SJCRH30 (cell line): Measurements from ENCODE around the gene GRAMD1B. TPM values are rescaled to one million over a fixed set of nuclear protein-coding genes. Genes with fewer than 3 reads are reported as not detected.
"Not testable (repeated sequence)": the region's sequence is repeated elsewhere in the genome, so short reads cannot be mapped to it uniquely, and the experiment has no call there.

ENCODE experiments used
- DNase-seq, 2 experiments: peaks; one replicate each; pipeline ENCODE4 v3.0.0-alpha.2; 2015 to 2020
- H3K27ac ChIP-seq: fragments of 250-450 bp; sonication (Bioruptor Pico); 2 replicates; pipeline ENCODE4 v1.5.1; 2020; ENCODE audit warnings: mild to moderate bottlenecking, moderate library complexity
- H3K27me3 ChIP-seq: fragments of 250-450 bp; sonication (Bioruptor Pico); 2 replicates; pipeline ENCODE4 v1.5.1; 2020; ENCODE audit warnings: mild to moderate bottlenecking, moderate library complexity
- H3K36me3 ChIP-seq: fragments of 250-450 bp; sonication (Bioruptor Pico); 2 replicates; pipeline ENCODE4 v1.5.1; 2020; ENCODE audit warnings: mild to moderate bottlenecking, moderate library complexity
- H3K4me1 ChIP-seq: fragments of 250-450 bp; sonication (Bioruptor Pico); 2 replicates; pipeline ENCODE4 v1.5.1; 2020; ENCODE audit warnings: mild to moderate bottlenecking, moderate library complexity
- H3K4me3 ChIP-seq: fragments of 250-450 bp; sonication (Bioruptor Pico); 2 replicates; pipeline ENCODE4 v1.5.1; 2020; ENCODE audit warnings: mild to moderate bottlenecking, moderate library complexity
- H3K9me3 ChIP-seq: fragments of 250-450 bp; sonication (Bioruptor Pico); replicated peaks from 2 replicates; pipeline ENCODE4 v1.5.1; 2020; ENCODE audit warnings: mild to moderate bottlenecking, moderate library complexity
- total RNA-seq: library from RNA; depleted of rRNA; stranded (reverse); fragments of >200 nt; shearing (Covaris generic); gene quantifications from 2 replicates; pipeline ENCODE4 v1.2.3, GENCODE V29; 2014

The GRAMD1B gene
- total RNA-seq, 1 experiment from 2014 or later: 22.9 TPM

DNA sequence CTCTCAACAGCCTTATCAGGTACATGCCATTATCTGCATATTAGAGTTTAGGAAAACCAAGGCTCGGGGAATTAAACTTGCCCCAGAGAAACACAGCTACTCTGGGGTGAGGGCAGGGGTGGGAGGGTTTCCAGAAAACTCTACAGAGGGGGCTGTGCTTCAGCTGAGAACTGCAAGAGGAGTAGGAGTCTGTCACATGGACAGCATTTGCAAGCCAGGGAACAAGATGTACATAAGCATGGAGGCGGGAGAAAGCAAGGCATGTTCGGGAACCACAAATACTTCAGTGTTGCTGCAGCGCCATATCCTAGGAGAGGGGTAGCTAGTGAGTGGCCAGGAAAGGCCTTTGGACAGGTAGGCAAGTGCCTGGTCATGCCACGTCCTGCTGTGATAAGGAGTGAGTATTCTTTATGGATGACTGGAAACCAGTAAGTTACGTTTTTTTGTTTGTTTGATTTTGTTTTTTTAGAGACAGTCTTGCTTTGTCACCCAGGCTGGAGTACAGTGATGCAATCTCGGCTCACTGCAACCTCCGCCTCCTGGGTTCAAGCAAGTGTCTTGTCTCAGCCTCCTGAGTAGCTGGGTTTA is 57.2 kb downstream of the GRAMD1B start:
- Histone ChIP-seq H3K4me1 (no peaks in the 10 kb centered on the region), H3K9me3 (no peaks in the 10 kb centered on the region), H3K36me3 (no peaks in the 10 kb centered on the region), H3K27ac (no peak overlapping the region), H3K4me3 (no peak overlapping the region), H3K27me3 (no peaks in the 10 kb centered on the region)
- DNase-seq: no peak

DNA sequence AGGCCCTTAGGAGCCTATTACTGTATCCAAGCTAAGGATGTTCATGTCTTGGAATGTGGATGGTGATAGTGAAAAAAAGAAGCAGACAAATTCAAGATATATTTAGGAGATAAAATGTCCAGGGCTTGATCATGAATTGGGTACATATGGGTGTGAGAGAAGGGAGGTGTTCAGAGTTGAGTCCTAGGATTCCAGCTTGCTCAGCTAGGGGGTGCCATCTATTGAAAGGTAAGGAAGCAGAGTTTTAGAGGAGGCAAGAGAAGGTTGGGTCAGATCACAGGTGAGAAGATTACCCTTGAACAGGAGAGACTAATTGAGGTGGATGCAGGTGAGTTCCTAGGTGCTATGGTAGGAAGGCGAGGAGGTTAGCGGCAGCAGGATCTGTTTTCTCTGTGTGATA is 60.5 kb downstream of the GRAMD1B start:
- peaks cover 6% of the 10 kb centered on the region; the same call in 1 of the 2 replicates for H3K4me1 ChIP-seq

DNA sequence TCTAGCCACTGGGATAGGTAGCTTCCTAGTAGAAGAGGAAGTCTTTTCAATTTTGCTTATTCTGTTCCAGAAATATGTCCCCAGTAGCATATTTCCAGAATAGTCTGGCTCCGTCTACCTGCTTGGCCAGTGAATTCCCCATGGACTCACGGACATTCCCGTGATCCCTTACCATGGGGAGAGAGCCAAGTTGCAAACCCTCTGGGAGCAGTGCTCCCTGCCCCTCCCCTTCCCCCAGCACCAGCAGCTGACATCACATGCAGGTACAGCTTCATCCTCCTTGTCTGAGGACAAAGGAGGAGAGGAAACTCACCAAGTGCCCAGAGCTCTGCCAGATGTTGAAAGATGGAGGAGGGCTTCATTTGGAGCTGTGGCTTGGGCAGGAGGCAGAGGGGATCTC is 61.2 kb downstream of the GRAMD1B start:
- Histone ChIP-seq H3K9me3 (no peaks in the 10 kb centered on the region), H3K27ac (no peak overlapping the region), H3K4me1 (peaks cover 6% of the 10 kb centered on the region; the same call in 1 of the 2 replicates), H3K4me3 (no peak overlapping the region), H3K27me3 (no peaks in the 10 kb centered on the region), H3K36me3 (no peaks in the 10 kb centered on the region)
- no peak for DNase-seq

More for the DNA sequence above, 60.5 kb downstream of the GRAMD1B start:
- H3K27me3 ChIP-seq: no peaks in the 10 kb centered on the region
- no peak overlapping the region for H3K4me3 ChIP-seq
- no peak for DNase-seq
- H3K27ac ChIP-seq: no peak overlapping the region
- H3K36me3 ChIP-seq: no peaks in the 10 kb centered on the region
- no peaks in the 10 kb centered on the region for H3K9me3 ChIP-seq

DNA sequence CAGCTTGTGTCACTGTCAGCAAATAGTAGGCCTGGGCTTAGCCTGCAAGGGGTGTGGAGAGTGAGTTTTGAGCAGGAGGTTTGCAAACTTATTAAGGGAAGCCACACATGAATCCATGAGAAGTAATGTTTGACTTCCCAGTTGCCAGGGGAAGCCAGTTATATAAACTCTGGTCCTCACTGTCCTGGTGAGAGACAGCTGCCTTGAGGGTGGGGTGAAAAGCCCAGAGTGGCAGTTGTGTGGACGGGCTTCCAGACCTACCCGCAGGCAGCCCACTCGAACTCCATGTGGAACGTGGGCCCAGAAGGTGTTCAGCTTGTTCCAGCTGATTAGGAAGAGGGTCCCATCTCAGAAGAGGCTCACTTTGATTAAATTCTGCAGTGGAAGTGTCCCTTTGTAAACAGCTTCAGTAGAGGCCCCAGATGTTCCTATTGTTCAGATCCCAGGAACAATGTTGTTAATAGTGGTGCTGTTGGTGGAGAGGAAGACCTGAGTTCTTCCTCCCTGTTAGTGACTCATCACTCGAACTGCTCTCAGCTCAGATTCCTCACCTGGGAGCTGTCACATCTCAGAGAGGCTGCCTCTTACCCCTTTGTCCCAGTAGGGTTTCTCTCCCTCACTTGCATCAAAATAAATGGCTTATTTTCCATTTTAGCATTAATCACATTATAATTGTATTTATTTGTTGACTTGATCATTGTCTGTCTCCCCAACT is 63.4 kb downstream of the GRAMD1B start:
- DNase-seq: no peak
- Histone ChIP-seq H3K4me3 (no peak overlapping the region), H3K9me3 (no peaks in the 10 kb centered on the region), H3K4me1 (peaks cover 6% of the 10 kb centered on the region; the same call in 1 of the 2 replicates), H3K36me3 (no peaks in the 10 kb centered on the region), H3K27ac (no peak overlapping the region), H3K27me3 (no peaks in the 10 kb centered on the region)

DNA sequence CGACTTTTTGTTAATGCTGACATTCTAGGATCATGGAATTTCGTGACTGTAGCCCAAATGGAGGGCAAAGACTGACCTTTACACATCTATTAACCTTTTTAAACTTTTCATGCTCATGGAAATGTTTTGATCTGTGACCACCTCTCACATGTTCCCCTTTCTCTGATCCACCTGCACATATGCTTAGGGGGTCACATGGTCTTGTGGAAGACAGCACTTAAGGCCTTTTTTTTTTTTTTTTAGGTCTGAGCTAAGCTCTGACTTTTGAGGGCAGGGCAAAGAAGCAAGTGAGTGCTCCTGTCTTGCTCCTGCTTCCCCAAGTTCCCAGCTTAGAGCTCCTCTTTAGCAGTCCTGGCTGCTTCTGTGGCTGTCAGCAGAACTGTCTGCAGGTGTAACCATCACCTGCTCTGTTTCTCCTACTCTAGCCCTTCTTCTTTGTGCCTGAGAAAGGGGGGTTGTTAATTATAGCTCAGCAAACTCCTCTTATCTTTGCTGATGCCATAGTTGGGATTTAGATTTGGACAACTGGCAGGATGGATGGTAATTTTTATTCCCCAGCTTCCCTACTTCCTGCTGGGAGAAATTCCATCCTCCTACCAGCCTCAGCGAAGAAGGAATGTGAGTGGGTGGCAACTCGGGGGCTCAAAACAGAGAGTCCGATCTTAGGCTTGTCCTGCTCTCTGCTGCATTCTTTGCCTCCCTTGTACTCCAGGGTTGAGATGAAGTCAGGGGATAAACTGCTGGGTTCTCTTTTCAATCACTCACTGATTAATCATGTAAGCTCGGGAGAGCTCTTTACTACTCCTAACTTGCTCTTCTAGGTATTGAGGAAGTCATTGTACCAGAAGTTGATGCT is 64.4 kb downstream of the GRAMD1B start:
- peak; percentile 18 to 31 for DNase-seq
- Histone ChIP-seq H3K9me3 (no peaks in the 10 kb centered on the region), H3K4me3 (no peak overlapping the region), H3K36me3 (no peaks in the 10 kb centered on the region), H3K27ac (no peak overlapping the region), H3K4me1 (peaks cover 6% of the 10 kb centered on the region; the same call in 1 of the 2 replicates), H3K27me3 (no peaks in the 10 kb centered on the region)

DNA sequence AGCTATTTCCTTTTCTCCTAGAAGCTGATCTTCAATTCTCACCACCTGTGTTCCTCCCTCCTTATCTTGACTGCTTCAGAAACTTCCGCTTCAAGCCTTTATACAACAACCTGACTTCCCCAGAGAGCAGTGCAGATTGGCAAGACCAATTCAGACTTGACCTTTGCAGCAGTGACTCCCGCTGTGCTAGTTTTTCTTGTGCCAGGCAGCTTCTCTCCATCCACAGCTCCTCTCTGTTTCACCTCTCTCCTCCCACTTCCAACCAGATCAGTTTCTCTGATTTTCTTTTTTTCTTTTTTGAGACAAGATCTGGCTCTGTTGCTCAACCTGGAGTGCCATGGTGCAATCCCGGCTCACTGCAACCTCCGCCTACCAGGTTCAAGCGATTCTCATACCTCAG is 74.3 kb downstream of the GRAMD1B start:
- Histone ChIP-seq H3K27ac (no peak overlapping the region), H3K4me3 (no peak overlapping the region), H3K4me1 (peaks cover 3% of the 10 kb centered on the region), H3K9me3 (no peaks in the 10 kb centered on the region), H3K27me3 (no peaks in the 10 kb centered on the region), H3K36me3 (no peaks in the 10 kb centered on the region)
- no peak for DNase-seq

DNA sequence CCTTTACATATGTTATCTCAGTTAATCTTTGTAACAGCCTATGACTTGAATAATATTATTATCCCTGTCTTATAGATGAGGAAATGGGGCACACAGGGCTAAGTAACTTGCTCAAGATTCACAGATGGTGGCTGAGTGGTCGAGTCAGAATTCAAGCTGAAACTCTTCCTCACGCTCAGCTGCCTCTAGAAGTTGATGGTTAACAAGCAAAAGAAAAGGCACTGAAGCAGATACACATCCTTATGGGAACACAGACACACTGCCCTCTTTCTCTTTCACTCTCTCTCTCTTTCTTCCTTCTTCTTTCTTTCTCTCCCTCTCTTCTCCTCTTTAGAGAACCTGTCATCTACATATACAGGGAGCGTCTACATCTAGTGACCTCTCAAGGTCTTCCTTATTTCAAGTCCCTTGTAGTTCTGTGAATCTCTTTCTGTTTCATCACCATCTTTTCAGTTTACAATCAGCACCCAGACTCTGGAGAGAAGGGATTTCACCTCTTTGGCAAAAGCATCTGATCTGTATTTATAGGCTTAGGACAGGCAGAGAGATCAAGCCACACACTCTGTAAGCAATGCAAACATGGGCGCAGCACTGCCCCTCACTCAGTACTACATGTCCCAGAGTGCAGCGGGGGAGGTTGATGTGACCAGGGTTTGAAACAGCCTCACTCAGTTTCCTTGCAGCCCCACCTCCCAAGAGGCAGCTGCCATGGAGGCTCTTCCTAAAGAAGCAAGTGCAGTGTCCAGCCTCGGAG is 75.7 kb downstream of the GRAMD1B start:
- Histone ChIP-seq H3K4me3 (no peak overlapping the region), H3K27me3 (no peaks in the 10 kb centered on the region), H3K4me1 (peaks cover 3% of the 10 kb centered on the region), H3K36me3 (no peaks in the 10 kb centered on the region), H3K27ac (no peak overlapping the region), H3K9me3 (no peaks in the 10 kb centered on the region)
- peak; percentile 18 to 34 for DNase-seq

DNA sequence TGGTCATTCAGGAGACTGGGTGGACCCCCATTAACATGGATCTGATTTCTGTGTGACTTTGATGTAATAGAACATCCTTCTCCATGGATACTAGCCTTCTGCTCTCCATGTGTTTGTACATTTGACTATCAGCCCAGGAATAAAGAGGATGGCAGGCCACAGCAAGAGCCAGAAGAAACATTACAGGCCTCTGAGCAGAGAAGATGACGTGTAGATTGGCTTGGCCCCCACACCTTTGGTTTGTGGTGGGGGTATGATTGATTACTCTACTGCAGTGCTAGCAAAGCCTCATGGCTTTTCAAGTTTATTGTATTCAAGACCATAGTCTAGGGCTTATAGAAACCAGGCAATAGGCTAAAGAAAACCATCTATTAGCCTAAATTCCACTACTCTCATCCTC is 77.0 kb downstream of the GRAMD1B start:
- Histone ChIP-seq H3K27ac (no peak overlapping the region), H3K36me3 (no peaks in the 10 kb centered on the region), H3K4me3 (no peak overlapping the region), H3K9me3 (no peaks in the 10 kb centered on the region), H3K27me3 (no peaks in the 10 kb centered on the region), H3K4me1 (peaks cover 3% of the 10 kb centered on the region)
- DNase-seq: no peak

DNA sequence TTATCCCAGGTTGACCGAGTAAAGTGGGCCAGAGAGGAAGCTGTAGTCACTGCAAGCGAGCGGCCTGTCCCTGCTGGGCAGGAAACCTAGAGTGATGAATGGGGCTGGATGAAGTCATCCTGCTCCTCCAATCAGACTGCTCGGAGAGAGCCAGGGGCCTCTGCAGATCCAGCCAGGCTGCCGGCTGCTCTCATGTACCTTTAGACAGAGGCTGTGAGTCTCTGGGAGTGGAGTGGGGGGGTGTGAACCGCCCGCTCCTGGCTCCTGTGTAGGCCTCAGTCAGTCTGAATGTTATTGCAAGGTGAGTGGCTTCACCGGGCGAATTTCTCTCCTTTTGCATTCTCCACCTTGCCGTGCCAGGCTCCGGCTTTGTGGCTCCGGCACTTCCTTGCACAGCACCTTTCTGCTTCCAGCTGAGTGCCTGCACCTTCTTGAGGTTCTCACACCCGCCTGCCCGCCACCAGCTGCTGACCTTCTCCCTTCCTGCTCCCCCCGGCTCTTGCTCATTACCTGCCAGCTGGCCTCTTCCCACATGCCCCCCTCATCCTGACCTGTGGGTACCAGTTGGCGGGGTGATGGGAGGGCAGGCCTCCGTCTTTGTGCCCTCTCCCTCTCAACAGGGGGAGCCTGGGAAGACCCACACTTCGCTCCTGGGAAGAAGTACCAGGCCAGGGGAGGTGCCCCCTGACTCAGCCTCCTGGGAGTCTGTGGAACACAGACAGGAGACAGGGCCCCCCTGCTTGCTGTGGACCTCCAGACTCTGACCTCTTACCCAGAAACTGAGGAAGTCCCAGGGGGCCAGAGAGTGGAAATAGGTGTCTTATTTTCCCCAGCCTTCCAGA is 79.9 kb downstream of the GRAMD1B start:
- DNase-seq: peak; percentile 37 to 39

DNA sequence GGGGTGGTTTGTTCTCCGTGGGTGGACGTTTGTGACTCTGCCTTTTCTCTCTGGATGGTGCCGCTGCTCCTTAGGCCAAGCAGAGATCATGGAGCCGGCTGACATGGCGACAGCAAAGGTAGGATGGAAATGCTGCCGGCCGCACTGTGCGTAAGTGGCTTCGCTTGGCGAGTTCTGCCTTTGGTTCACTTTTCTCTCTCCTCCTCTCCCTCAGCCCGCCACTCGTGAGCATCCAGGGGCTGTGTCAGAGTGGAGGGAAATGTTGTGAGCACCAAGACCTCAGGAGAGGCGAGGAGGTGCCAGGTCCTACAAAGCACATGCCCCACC is 80.5 kb downstream of the GRAMD1B start:
- Histone ChIP-seq H3K4me1 (peaks cover 3% of the 10 kb centered on the region), H3K9me3 (no peaks in the 10 kb centered on the region), H3K36me3 (no peaks in the 10 kb centered on the region), H3K27me3 (no peaks in the 10 kb centered on the region), H3K27ac (no peak overlapping the region), H3K4me3 (no peak overlapping the region)
- no peak for DNase-seq

More for the DNA sequence above, 79.9 kb downstream of the GRAMD1B start:
- no peak overlapping the region for H3K27ac ChIP-seq
- peaks cover 3% of the 10 kb centered on the region for H3K4me1 ChIP-seq
- no peak overlapping the region for H3K4me3 ChIP-seq
- H3K27me3 ChIP-seq: no peaks in the 10 kb centered on the region
- no peaks in the 10 kb centered on the region for H3K36me3 ChIP-seq
- no peaks in the 10 kb centered on the region for H3K9me3 ChIP-seq

DNA sequence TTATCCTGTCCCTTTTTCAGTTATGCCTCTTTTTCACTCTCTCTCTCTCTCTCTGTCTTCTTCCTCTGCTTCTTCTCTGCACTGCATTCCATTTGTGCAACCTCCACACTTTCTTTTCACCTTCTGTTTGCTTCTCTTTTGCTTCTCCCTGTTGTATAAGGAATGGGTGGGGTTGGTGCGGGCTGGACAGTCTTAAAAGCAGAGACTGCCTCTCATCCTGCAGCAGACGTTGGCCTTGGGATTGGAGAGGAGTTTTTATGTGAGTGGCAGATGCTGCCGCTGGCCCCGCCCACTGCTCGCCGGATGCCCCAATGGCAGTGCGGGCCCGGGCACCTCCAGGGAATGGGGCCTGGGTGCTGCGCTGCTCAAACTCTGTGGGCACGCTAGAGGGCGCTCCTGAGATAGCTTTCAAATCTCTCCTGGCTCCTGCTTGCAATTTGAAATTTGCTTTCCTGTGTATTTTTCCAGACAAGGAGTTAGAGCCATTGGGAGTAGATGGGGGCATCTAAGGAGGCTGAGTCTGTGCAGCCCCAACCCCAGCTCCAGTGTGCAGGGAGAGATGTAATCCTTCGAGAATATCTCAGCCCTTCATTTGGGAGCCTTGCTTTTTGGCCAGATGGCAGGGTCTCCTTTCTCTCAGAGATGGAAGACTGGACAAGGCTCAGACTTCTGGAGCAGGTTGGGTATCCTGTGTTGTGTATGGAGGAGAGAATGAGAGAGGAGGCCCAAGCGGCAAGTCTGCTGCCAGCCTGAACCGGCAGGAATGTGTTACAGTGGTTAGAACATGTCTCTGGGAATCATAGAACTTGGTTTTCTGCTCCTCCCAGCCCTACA is 81.2 kb downstream of the GRAMD1B start:
- H3K27me3 ChIP-seq: no peaks in the 10 kb centered on the region

DNA sequence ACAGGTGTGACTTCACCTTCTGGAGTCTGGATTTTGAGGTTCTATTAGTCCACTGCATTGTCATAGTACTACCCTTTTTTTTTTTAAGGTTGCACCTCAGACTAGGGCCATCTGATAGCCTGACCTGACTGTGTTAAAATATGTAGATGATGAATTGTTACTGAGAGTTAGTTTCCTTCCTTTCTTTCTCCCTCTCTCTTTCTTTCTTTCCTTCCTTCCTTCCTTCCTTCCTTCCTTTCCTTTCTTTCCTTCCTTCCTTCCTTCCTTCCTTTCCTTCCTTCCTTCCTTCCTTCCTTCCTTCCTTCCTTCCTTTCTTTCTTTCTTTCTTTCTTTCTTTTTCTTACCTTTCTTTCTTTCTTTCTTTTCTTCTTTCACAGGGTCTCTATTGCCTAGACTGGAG is 83.2 kb downstream of the GRAMD1B start:
- not testable (repeated sequence) for DNase-seq, H3K36me3 ChIP-seq, H3K9me3 ChIP-seq, H3K4me1 ChIP-seq, H3K27ac ChIP-seq, H3K4me3 ChIP-seq, H3K27me3 ChIP-seq

More for the DNA sequence above, 81.2 kb downstream of the GRAMD1B start:
- no peaks in the 10 kb centered on the region for H3K36me3 ChIP-seq
- H3K27ac ChIP-seq: no peak overlapping the region
- peak; percentile 84 to 89 for DNase-seq
- H3K4me1 ChIP-seq: no peaks in the 10 kb centered on the region
- H3K9me3 ChIP-seq: no peaks in the 10 kb centered on the region
- no peak overlapping the region for H3K4me3 ChIP-seq

DNA sequence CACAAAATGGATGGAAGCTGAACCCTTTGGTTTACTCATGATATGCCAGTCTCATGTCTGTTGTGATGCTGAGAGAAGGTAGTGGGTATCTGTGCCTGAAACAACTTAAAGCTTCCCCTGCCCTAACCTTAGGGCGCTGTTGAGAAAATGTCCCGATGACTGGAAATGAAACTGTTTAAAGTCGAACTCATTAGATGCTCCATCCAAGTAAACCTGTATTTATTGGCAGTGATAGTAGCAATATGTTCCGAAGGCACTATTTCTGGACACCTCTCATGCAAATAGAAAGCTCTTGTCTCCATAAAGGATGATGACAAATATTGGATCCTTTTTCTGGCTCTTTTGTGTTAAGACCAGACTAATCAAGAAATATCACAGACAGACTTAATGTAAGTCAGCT is 86.2 kb downstream of the GRAMD1B start:
- no peak for DNase-seq
- Histone ChIP-seq H3K4me1 (no peaks in the 10 kb centered on the region), H3K27ac (no peak overlapping the region), H3K27me3 (no peaks in the 10 kb centered on the region), H3K4me3 (no peak overlapping the region), H3K36me3 (no peaks in the 10 kb centered on the region), H3K9me3 (no peaks in the 10 kb centered on the region)
